Measurements from ENCODE around the gene PSPH.
A peak's percentile ranks its signal among the peaks of the same experiment; 100 is the strongest.
"Not testable (repeated sequence)": the region's sequence is repeated elsewhere in the genome, so short reads cannot be mapped to it uniquely, and the experiment has no call there.

Gene PSPH

GRCh38 chr7:56051339-56052191 is at the start of gene PSPH, which contains the start of gene CCT6A:
PSPH (minus strand) TSS chr7:56051444; CDS start chr7:56021212, 30,232 bp downstream.
CCT6A (plus strand) TSS chr7:56051765; CDS start chr7:56051849, 84 bp downstream.
- DNase-seq, result peak; percentile 99

DNA sequence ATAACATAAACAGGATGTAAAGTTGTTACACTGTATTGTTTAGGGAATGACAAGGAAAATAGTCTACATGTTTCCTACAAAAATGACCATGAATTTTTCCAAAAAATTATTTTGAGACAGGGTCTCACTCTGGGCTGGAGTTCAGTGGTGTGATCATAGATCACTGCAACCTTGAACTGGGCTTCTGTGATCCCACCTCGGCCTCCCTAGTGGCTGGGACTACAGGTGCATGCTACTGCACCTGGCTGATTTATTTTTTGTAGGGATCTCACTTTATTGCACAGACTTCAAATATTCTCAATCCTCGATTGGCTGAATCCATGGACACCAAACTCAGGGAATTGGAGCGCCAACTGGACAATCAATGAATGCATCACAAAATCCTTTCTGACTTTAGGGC is 48.4 kb upstream of the PSPH start:
- DNase-seq, result no peak

GRCh38 chr7:56098187-56099008 is 47.2 kb upstream of the PSPH start:
- DNase-seq, result not testable (repeated sequence)

DNA sequence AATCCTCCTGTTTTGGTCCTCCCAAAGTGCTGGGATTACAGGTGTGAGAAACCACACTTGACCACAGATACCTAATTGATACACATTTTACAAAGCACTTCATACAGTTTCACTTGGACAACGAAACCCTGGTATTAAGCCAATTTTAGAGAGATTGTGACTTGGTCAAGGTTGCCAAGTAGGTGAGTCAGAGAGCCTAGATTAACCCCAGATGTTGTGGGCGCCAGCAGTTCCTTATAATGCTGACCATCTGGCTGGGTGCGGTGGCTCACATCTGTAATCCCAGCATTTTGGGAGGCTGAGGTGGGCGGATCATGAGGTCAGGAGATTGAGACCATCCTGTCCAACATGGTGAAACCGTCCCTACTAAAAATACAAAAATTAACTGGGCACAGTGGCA is 46.5 kb upstream of the PSPH start:
- peak; percentile 82 for DNase-seq

DNA sequence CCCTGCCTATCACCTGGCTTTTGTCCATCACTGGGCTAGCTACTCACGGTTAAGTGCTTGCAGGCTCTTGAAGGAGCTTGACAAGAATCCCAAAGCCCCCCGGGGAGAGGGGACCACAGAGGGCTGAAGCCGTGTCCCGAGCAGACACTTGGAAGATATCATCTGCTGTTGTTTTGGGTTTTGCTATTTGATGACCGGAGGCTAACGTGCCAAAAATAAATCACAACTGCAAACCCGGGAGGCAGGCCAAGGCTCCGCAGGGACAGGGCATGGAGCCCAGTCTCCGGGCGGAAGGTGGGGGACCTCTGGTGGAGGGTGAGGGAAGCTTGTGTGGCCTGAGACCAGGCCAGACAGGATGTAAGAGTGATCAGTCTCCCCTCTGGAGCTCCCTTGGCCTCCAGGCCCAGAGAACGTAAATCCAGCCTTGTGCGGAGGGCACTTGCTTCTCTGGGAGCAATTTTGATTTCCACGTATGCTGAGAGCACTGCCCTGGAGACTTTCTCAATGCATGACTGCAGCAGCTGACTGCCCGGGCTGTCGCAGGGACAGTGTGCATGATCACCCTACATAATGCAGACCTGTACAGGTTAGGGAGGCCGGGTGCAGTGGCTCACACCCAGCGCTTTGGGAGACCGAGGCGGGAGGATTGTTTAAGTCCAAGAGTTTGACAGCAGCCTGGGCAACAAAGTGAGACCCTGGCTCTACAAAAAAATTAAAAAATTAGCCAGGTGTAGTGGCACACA is 41.7 kb upstream of the PSPH start, which contains the start of gene PHKG1:
PHKG1 (minus strand) TSS at position 164 of the 743 bp plus-strand sequence. CDS start 4,011 bp downstream, outside the sequence.
- DNase-seq, result peak; percentile 68

DNA sequence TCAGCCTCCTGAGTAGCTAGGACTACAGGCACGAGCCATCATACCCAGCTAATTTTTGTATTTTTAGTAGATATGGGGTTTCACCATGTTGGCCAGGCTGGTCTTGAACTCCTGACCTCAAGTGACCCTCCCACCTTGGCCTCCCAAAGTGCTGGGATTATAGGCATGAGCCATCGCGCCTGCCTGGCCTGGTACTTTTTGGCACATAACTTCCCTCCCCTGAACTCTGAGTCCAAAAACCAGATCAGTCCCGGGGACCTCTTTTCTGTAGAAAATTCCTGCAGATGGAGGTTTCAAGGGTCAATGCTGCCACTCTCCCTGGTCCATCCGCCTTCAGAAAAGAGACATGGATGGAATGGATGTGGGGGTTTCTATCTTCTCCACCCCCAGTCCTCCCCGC is 41.1 kb upstream of the PSPH start:
- DNase-seq, result not testable (repeated sequence)

- DNase-seq, result no peak
Measured at GRCh38 chr7:56091591-56091990, 40.3 kb upstream of the PSPH start.

DNA sequence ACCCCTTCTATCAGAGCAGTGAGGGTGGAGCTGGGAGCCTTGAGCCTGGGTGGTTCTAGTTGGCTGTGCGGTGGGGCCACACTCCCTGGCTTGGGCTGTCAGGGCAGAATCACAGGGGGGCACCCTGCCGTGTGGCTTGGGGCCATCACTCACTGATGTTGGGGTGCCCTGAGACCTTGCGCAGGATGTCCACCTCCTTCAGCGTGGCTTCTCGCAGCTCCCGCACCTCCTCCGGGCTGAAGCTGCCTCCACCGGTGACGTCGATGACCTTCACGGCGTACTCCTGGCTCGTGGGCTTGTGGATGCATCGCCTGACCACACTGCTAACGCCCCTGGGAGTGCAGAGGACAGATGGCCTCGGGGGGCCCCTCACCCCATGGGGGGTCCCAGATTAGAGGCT is 36.2 kb upstream of the PSPH start:
- no peak for DNase-seq

DNA sequence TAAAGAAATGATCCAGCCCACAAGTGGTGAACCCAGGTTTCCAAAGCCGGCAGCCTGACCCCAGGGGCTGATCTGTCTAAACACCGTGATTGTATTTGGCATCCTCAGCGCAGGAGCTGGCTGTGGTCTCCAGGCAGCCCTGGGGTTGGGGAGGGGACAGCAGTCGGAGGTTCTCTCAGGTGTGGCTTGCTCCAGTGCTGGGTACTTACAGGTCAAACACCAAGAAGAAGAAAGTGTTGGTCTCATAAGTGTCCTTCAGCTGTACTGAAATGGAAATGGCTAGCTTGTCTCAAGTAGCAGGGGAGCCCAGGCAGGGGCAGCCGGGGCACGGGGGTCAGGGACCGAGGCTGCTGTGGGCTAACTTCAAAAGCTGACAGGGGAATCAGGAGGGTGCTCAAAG is 35.5 kb upstream of the PSPH start:
- no peak for DNase-seq

DNA sequence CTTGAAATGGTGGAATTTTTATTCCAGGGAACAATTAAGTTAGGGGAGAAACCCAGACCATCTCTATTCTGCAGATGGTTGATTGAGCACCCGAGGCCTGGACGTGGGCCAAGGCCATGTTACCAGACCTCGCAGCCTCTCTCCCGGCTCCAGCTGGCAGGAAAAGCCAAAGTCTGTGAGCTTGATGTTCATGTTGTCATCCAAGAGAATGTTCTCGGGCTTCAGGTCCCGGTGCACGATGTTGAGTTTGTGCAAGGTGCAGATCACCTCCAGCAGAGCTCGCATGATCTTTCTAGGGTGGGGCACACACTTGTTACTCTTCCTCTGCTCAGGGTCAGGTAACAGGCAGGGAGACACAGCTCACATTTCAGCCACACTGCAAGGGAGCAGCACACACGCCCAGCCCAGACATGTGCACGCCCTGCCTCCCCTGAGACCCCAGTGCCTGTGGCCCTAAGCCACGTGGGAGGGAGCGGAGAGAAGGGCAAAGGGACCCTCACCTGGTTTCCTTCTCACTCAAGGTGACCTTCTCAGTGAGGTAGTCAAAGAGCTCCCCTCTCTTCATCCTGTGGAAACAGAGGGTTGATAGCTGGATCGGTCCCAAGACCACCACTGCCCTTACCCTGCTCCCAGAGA is 32.0 kb upstream of the PSPH start:
- no peak for DNase-seq

DNA sequence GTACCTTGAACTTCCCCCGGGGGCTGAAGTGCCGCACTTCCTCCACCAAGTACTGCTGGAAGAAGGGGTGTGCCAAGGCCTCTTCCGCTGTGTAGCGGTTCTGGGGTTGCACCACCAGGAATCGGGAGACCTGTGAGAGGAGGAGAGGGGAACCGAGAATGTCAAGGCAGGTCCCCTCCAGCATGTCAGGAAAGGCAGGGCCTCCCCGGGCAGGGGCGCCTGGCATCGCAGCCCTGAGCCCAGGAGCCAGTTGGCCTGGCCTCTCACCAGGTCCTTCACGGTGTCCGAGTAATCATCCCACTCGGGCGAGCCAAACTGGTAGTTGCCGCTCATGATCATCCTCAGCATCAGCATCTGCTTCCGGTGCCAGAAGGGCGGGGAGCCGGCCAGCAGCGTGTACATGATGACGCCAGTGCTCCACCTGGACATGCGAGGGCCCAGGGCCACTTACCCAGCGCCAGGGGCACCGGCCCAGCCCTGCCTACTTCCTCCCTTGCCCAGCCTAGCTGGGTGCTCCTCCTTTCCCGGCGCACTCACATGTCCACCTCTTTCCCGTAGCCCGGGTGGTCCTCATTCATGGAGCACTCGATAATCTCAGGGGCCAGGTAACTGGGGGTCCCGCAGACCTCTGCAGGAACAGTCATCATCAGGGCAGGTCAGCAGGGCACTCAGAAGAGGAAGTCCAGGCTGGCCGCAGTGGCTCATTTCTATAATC is 30.5 kb upstream of the PSPH start:
- no peak for DNase-seq

DNA sequence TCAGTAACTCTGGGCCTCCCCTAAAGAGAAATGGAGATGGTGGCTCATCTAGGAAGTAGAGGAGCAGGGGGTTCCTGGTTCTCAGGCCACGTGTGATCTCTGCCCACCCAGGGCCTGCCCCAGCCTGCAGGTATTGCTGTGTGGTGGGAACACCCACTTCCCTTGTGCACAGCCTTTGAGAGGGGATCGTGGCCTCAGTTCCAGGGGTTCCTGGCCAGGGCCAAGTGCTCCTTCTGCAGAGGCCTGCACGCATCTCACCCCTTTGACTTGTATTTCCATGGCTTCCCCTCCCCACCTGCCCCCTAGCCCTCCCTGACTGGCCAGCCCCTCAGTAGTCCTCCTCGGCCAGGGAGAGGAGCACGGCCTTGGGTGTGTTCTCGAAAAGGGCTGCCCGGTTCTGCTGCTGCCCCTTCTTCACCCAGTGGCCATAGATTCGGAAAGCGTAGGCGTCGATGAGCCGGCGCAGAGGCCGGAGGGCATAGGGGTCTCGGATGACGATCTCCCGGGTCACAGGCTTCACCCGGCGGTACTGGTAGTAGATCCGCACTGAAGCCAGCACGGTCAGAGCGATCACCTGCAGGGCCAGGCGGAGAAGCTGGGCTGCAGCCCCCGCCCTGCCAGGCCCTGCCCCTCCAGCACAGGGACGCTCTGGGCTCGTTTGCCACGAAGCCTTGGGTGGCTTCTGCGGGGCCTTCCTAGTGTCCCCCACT is 29.6 kb upstream of the PSPH start:
- not testable (repeated sequence) for DNase-seq

DNA sequence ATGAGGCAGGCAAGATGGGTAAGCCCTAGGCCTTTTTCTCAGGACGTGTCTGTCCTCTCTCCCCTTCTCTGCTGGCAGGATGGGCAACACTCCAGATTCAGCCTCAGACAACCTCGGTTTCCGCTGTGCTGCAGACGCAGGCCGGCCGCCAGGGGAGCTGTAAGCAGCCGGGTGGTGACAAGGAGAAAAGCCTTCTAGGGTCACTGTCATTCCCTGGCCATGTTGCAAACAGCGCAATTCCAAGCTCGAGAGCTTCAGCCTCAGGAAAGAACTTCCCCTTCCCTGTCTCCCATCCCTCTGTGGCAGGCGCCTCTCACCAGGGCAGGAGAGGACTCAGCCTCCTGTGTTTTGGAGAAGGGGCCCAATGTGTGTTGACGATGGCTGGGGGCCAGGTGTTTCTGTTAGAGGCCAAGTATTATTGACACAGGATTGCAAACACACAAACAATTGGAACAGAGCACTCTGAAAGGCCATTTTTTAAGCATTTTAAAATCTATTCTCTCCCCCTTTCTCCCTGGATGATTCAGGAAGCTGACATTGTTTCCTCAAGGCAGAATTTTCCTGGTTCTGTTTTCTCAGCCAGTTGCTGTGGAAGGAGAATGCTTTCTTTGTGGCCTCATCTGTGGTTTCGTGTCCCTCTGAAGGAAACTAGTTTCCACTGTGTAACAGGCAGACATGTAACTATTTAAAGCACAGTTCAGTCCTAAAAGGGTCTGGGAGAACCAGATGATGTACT is 28.4 kb upstream of the PSPH start:
- peak; percentile 23 for DNase-seq

- no peak for DNase-seq
Measured at GRCh38 chr7:56078196-56078595, 27.0 kb upstream of the PSPH start.

DNA sequence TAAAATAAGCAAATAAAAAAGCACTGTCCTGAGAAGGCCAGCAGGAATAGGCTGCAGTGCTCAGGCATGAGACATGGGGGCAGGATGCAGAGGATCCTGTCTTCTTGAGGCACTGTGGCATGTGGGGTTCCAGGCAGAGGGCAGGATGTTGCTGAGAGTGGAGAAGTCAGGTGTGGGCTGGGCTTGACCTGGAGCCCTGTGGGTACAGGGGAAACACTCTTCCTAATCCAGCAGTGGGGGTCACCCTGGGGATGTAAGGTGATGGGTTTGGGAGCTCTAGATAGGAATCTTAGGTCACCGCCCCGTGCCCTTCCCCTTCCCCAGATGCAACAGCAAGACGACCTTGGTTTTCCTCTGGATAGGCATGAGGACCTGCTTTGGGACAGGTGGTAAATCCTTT is 26.4 kb upstream of the PSPH start:
- no peak for DNase-seq

GRCh38 chr7:56074371-56074791 is 23.1 kb upstream of the PSPH start:
- DNase-seq, result peak; percentile 73

DNA sequence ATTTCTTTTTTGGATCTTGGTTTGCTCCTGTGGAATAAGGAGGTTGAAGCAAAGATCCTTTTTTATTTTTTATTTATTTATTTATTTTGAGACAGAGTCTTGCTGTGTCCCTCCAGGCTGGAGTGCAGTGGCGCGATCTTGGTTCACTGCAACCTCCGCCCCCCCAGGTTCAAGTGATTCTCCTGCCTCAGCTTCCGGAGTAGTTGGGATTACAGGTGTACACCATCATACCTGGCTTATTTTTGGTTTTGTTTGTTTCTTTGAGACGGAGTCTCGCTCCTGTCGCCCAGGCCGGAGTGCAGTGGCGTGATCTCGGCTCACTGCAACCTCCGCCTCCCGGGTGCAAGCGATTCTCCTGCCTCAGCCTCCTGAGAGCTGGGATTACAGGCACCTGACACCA is 15.1 kb upstream of the PSPH start:
- DNase-seq, result not testable (repeated sequence)

DNA sequence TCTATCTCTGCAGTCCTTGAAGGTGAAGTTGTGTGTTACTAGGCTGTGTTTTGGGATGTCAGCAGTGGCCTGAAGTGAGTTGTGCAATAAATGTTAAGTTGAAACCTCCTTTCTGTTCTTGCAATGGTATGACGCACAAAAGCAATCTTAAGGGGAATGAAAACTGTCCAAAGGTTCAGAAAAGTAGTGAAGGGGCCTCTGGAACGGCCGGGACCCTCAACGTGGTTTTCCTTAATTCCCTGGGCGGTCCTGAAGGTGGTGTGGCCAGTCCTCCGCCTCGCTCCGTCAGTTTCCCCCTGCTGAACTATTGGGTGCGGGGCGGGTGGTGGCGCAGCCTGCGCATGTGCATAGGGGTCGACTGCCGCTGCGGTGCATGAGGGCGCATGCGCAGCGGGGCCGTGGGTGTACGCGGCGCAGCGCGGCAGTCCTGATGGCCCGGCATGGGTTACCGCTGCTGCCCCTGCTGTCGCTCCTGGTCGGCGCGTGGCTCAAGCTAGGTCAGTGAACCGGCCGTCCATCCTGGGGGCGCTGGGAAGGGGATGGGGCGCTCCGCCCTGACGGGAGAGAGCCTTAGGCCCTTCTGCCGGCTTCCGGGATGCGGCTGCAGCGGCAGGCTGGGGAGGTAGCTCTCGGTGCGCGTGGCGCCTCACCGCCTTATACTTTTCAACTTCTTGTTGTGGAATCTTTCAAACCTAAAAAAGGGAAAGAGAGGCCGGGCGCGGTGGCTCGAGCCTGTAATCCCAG is 12.8 kb upstream of the PSPH start, which contains the start of gene SUMF2:
SUMF2 (plus strand) TSS at position 405 of the 744 bp plus-strand sequence; CDS start at position 431, 26 bp downstream.
- DNase-seq, result peak; percentile 84

GRCh38 chr7:56063500-56063881 is 12.2 kb upstream of the PSPH start:
- no peak for DNase-seq

Data from fibroblast of skin of right quadriceps (primary cell).